A673 (cell line): Measurements from ENCODE around the gene SLC38A2.

Source experiments
- CTCF ChIP-seq: fragments of 300-800, 200-600 bp; sonication (generic); conservative IDR thresholded peaks from 2 replicates; pipeline ENCODE4 v1.5.1; 2017; ENCODE audit warnings: low read depth, mild to moderate bottlenecking, antibody characterized with exemption, low read length, moderate library complexity, mixed read lengths
- EZH2 ChIP-seq: fragments of 200-600 bp; sonication (generic); IDR thresholded peaks from 2 replicates; pipeline ENCODE4 v1.6.1; 2017; ENCODE audit warnings: borderline replicate concordance, low read depth, mild to moderate bottlenecking, mixed read lengths, antibody characterized with exemption, low read length; ENCODE audit not compliant: poor library complexity, severe bottlenecking

GRCh38 chr12:46409342-46409741, 36.8 kb upstream of the SLC38A2 start:
- TF ChIP-seq EZH2 (no peak), CTCF (no peak)
